Trophoblast cell (in vitro differentiated cells and primary cell): Measurements from ENCODE around the gene FBXW11.

Experiments used
- DNase-seq, 2 donors: peaks; one replicate each; pipeline ENCODE4 v3.0.0-alpha.2; 2016
- H2AFZ ChIP-seq: 2 replicates; pipeline ENCODE4 v1.6.1; 2013; ENCODE audit warnings: low read length, moderate library complexity, mild to moderate bottlenecking; ENCODE audit not compliant: insufficient read depth, poor library complexity
- H2AK5ac ChIP-seq: 2 replicates; pipeline ENCODE4 v1.6.1; 2013; ENCODE audit warnings: mild to moderate bottlenecking, low read length
- H2BK120ac ChIP-seq: 2 replicates; pipeline ENCODE4 v1.6.1; 2013; ENCODE audit warnings: low read length, mild to moderate bottlenecking, moderate library complexity; ENCODE audit not compliant: insufficient read depth, poor library complexity
- H2BK12ac ChIP-seq: 2 replicates; pipeline ENCODE4 v1.6.1; 2013; ENCODE audit warnings: mild to moderate bottlenecking, low read length, moderate library complexity
- H2BK5ac ChIP-seq: 2 replicates; pipeline ENCODE4 v1.6.1; 2013; ENCODE audit warnings: low read length, low read depth, moderate library complexity, mild to moderate bottlenecking; ENCODE audit not compliant: poor library complexity
- H3K14ac ChIP-seq: 2 replicates; pipeline ENCODE4 v1.6.1; 2013; ENCODE audit warnings: mild to moderate bottlenecking, low read length
- H3K18ac ChIP-seq: 2 replicates; pipeline ENCODE4 v1.6.1; 2013; ENCODE audit warnings: mild to moderate bottlenecking, low read length
- H3K23ac ChIP-seq: 2 replicates; pipeline ENCODE4 v1.6.1; 2013; ENCODE audit warnings: low read length
- H3K27ac ChIP-seq: 2 replicates; pipeline ENCODE4 v1.5.1; 2013; ENCODE audit warnings: low read depth, mild to moderate bottlenecking, inconsistent platforms, low read length, moderate library complexity
- H3K27me3 ChIP-seq: 2 replicates; pipeline ENCODE4 v1.6.1; 2013; ENCODE audit warnings: inconsistent platforms, mild to moderate bottlenecking, low read length, moderate library complexity; ENCODE audit not compliant: insufficient read depth
- H3K36me3 ChIP-seq, 2 experiments: 1 replicate in 1 of 2; 2 replicates in 1 of 2; pipeline ENCODE4 v1.6.1; 2013; ENCODE audit warnings: low read length in 2 of 2, mild to moderate bottlenecking in 2 of 2, moderate library complexity in 1 of 2; ENCODE audit not compliant: insufficient read depth in 2 of 2, control insufficient read depth in 1 of 2
- H3K4ac ChIP-seq: 2 replicates; pipeline ENCODE4 v1.6.1; 2013; ENCODE audit warnings: low read depth, mild to moderate bottlenecking, low read length, moderate library complexity
- H3K4me1 ChIP-seq, 2 experiments: 1 replicate in 1 of 2; 2 replicates in 1 of 2; pipeline ENCODE4 v1.6.1; 2013; ENCODE audit warnings: low read length in 2 of 2, mild to moderate bottlenecking in 2 of 2, moderate library complexity in 1 of 2; ENCODE audit not compliant: insufficient read depth in 2 of 2, control insufficient read depth in 1 of 2
- H3K4me2 ChIP-seq: 2 replicates; pipeline ENCODE4 v1.6.1; 2013; ENCODE audit warnings: inconsistent platforms, mild to moderate bottlenecking, low read length, moderate library complexity
- H3K4me3 ChIP-seq: 2 replicates; pipeline ENCODE4 v1.5.1; 2013; ENCODE audit warnings: mild to moderate bottlenecking, low read depth, low read length, inconsistent platforms
- H3K79me1 ChIP-seq: one replicate; pipeline ENCODE4 v1.6.1; 2013; ENCODE audit warnings: low read length
- H3K79me2 ChIP-seq: 2 replicates; pipeline ENCODE4 v1.6.1; 2013; ENCODE audit warnings: low read length, mild to moderate bottlenecking; ENCODE audit not compliant: control insufficient read depth, insufficient read depth, poor library complexity
- H3K9ac ChIP-seq: 2 replicates; pipeline ENCODE4 v1.6.1; 2013; ENCODE audit warnings: mild to moderate bottlenecking, low read length
- H3K9me3 ChIP-seq: 2 replicates; pipeline ENCODE4 v1.6.1; 2013; ENCODE audit warnings: low read depth, mild to moderate bottlenecking, control low read depth, inconsistent platforms, low read length; ENCODE audit not compliant: insufficient read depth
- H4K12ac ChIP-seq: 2 replicates; pipeline ENCODE4 v1.6.1; 2013; ENCODE audit warnings: low read depth, mild to moderate bottlenecking, low read length, moderate library complexity
- H4K8ac ChIP-seq: 2 replicates; pipeline ENCODE4 v1.6.1; 2013; ENCODE audit warnings: low read depth, mild to moderate bottlenecking, low read length, moderate library complexity
- H4K91ac ChIP-seq: one replicate; pipeline ENCODE4 v1.6.1; 2013; ENCODE audit warnings: low read depth, mild to moderate bottlenecking, low read length, moderate library complexity
- WGBS: extraction: QIAGEN DNeasy Blood & Tissue Kit; methylation state at CpG from one replicate; pipeline ENCODE4 v1.1.7; 2013; ENCODE audit warnings: missing lambda C conversion rate; ENCODE audit not compliant: insufficient read length, insufficient coverage; ENCODE audit errors: extremely low coverage; 5-methylcytosine and 5-hydroxymethylcytosine counted together

The FBXW11 gene

GRCh38 chr5:171841984-171842776, 164.3 kb downstream of the FBXW11 start:
- Histone ChIP-seq H2AK5ac (no peak overlapping the region), H3K79me2 (no peaks in the 10 kb centered on the region), H3K14ac (no peak overlapping the region), H3K18ac (no peak overlapping the region), H4K12ac (no peak overlapping the region), H3K27ac (no peak overlapping the region), H3K27me3 (no peaks in the 10 kb centered on the region), H3K36me3 (peaks cover 0 to 2% of the 10 kb centered on the region in 2 experiments), H3K4me3 (no peak overlapping the region), H3K4ac (no peak overlapping the region), H4K8ac (no peak overlapping the region), H2BK5ac (no peak overlapping the region), H2AFZ (no peak overlapping the region), H3K4me1 (peaks cover 0 to 2% of the 10 kb centered on the region in 2 experiments), H2BK120ac (no peak overlapping the region), H3K9me3 (no peaks in the 10 kb centered on the region), H3K23ac (no peak overlapping the region), H4K91ac (no peak overlapping the region), H3K79me1 (no peaks in the 10 kb centered on the region), H3K4me2 (no peak overlapping the region), H2BK12ac (no peak overlapping the region), H3K9ac (no peak overlapping the region)
- no CpG with 5 or more reads among the region's 24 CpGs for WGBS
- peak; percentile 91 to 95 for DNase-seq

- H3K4ac ChIP-seq = no peak overlapping the region
- no peak overlapping the region for H2BK12ac ChIP-seq
- H2AFZ ChIP-seq = no peak overlapping the region
- no peak overlapping the region for H3K4me2 ChIP-seq
- H4K12ac ChIP-seq = no peak overlapping the region
- no CpG with 5 or more reads among the region's 16 CpGs for WGBS
- H3K36me3 ChIP-seq = peaks cover 0 to 2% of the 10 kb centered on the region in 2 experiments
- no peak overlapping the region for H2AK5ac ChIP-seq
- H3K79me2 ChIP-seq = no peaks in the 10 kb centered on the region
- DNase-seq = peak; percentile 72 to 82
- no peaks in the 10 kb centered on the region for H3K79me1 ChIP-seq
- peaks cover 0 to 2% of the 10 kb centered on the region in 2 experiments for H3K4me1 ChIP-seq
- no peak overlapping the region for H4K91ac ChIP-seq
- H3K23ac ChIP-seq = no peak overlapping the region
- H3K27me3 ChIP-seq = no peaks in the 10 kb centered on the region
- H4K8ac ChIP-seq = no peak overlapping the region
- H3K4me3 ChIP-seq = no peak overlapping the region
- no peak overlapping the region for H3K18ac ChIP-seq
- H3K27ac ChIP-seq = no peak overlapping the region
- H3K14ac ChIP-seq = no peak overlapping the region
- H2BK5ac ChIP-seq = no peak overlapping the region
- H3K9ac ChIP-seq = no peak overlapping the region
- H2BK120ac ChIP-seq = no peak overlapping the region
- H3K9me3 ChIP-seq = no peaks in the 10 kb centered on the region
Observed at GRCh38 chr5:171840711-171841522, 165.5 kb downstream of the FBXW11 start.

GRCh38 chr5:171840066-171840465, 166.4 kb downstream of the FBXW11 start:
- H4K8ac ChIP-seq = no peak overlapping the region
- H3K18ac ChIP-seq = no peak overlapping the region
- no peak overlapping the region for H2AFZ ChIP-seq
- H3K14ac ChIP-seq = no peak overlapping the region
- H2BK120ac ChIP-seq = no peak overlapping the region
- no peak overlapping the region for H3K23ac ChIP-seq
- no peak overlapping the region for H4K91ac ChIP-seq
- DNase-seq = no peak
- H2BK5ac ChIP-seq = no peak overlapping the region
- peaks cover 0 to 2% of the 10 kb centered on the region in 2 experiments for H3K4me1 ChIP-seq
- H3K36me3 ChIP-seq = no peaks in the 10 kb centered on the region
- WGBS = no CpG with 5 or more reads among the region's 2 CpGs
- no peak overlapping the region for H3K4me3 ChIP-seq
- H3K79me1 ChIP-seq = no peaks in the 10 kb centered on the region
- H3K27me3 ChIP-seq = no peaks in the 10 kb centered on the region
- H3K79me2 ChIP-seq = no peaks in the 10 kb centered on the region
- no peak overlapping the region for H3K27ac ChIP-seq
- no peak overlapping the region for H2BK12ac ChIP-seq
- no peak overlapping the region for H4K12ac ChIP-seq
- no peak overlapping the region for H3K4ac ChIP-seq
- no peak overlapping the region for H3K4me2 ChIP-seq
- H2AK5ac ChIP-seq = no peak overlapping the region
- H3K9ac ChIP-seq = no peak overlapping the region
- no peaks in the 10 kb centered on the region for H3K9me3 ChIP-seq

- Histone ChIP-seq H3K9ac (no peak overlapping the region), H3K9me3 (no peaks in the 10 kb centered on the region), H4K8ac (no peak overlapping the region), H3K36me3 (no peaks in the 10 kb centered on the region), H3K23ac (no peak overlapping the region), H3K4ac (no peak overlapping the region), H3K14ac (no peak overlapping the region), H3K4me3 (no peak overlapping the region), H4K12ac (no peak overlapping the region), H3K4me2 (no peak overlapping the region), H2BK5ac (no peak overlapping the region), H3K18ac (no peak overlapping the region), H3K79me1 (no peaks in the 10 kb centered on the region), H3K27me3 (no peaks in the 10 kb centered on the region), H4K91ac (no peak overlapping the region), H2AK5ac (no peak overlapping the region), H3K79me2 (no peaks in the 10 kb centered on the region), H2BK12ac (no peak overlapping the region), H3K4me1 (peaks cover 0 to 2% of the 10 kb centered on the region in 2 experiments), H2AFZ (no peak overlapping the region), H3K27ac (no peak overlapping the region), H2BK120ac (no peak overlapping the region)
- DNase-seq = no peak
- no CpG with 5 or more reads among the region's 2 CpGs for WGBS
Observed at GRCh38 chr5:171839112-171839511, 167.3 kb downstream of the FBXW11 start.
